HEK293T (cell line): ENCODE measurements around the gene GRIN3A.

ENCODE experiments used
- ARNT ChIP-seq: fragments of 450-650 bp; IDR thresholded peaks from 2 replicates; pipeline ENCODE4 v1.6.1; 2017; ENCODE audit warnings: mild to moderate bottlenecking
- BHLHE40 ChIP-seq: fragments of 450-650 bp; IDR thresholded peaks from 2 replicates; pipeline ENCODE4 v1.6.1; 2016; ENCODE audit warnings: mild to moderate bottlenecking, moderate library complexity, borderline replicate concordance
- ELF4 ChIP-seq: fragments of 450-650 bp; IDR thresholded peaks from 2 replicates; pipeline ENCODE4 v1.6.1; 2017; ENCODE audit warnings: antibody characterized with exemption
- FOXA1 ChIP-seq: fragments of 450-650 bp; IDR thresholded peaks from 2 replicates; pipeline ENCODE4 v1.6.1; 2016; ENCODE audit warnings: mild to moderate bottlenecking
- FOXM1 ChIP-seq: fragments of 450-650 bp; IDR thresholded peaks from 2 replicates; pipeline ENCODE4 v1.6.1; 2017; ENCODE audit warnings: mild to moderate bottlenecking, borderline replicate concordance
- SP1 ChIP-seq: fragments of 450-650 bp; IDR thresholded peaks from 2 replicates; pipeline ENCODE4 v1.6.1; 2017
- SUZ12 ChIP-seq: fragments of 450-650 bp; IDR thresholded peaks from 2 replicates; pipeline ENCODE4 v1.6.1; 2016; ENCODE audit warnings: mild to moderate bottlenecking
- ZNF384 ChIP-seq: fragments of 450-650 bp; IDR thresholded peaks from 2 replicates; pipeline ENCODE4 v1.6.1; 2016
- TF ChIP-seq, protein P1 (sequence below): fragments of 450-650 bp; IDR thresholded peaks from 2 replicates; pipeline ENCODE4 v1.6.1; 2016

GRCh38 chr9:101764472-101764871, 26.0 kb upstream of the GRIN3A start:
- TF ChIP-seq FOXM1: no peak
- no peak for TF ChIP-seq SP1
- no peak for TF ChIP-seq FOXA1
- TF ChIP-seq, protein P1, sequence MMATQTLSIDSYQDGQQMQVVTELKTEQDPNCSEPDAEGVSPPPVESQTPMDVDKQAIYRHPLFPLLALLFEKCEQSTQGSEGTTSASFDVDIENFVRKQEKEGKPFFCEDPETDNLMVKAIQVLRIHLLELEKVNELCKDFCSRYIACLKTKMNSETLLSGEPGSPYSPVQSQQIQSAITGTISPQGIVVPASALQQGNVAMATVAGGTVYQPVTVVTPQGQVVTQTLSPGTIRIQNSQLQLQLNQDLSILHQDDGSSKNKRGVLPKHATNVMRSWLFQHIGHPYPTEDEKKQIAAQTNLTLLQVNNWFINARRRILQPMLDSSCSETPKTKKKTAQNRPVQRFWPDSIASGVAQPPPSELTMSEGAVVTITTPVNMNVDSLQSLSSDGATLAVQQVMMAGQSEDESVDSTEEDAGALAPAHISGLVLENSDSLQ: no peak
- no peak for TF ChIP-seq ARNT
- no peak for TF ChIP-seq BHLHE40
- TF ChIP-seq ELF4: no peak
- TF ChIP-seq SUZ12: no peak
- TF ChIP-seq ZNF384: no peak
